GM04504 (cell line): Measurements from ENCODE around the gene MOG.
A peak's percentile ranks its signal among the peaks of the same experiment; 100 is the strongest.

Experiments used
- DNase-seq: peaks from one replicate; pipeline ENCODE4 v3.0.0-alpha.2; 2012; ENCODE audit warnings: low read depth

Gene MOG

GRCh38 chr6:29656798-29657197 is at the start of gene MOG:
Gene MOG (plus strand): TSS chr6:29657092. CDS start chr6:29657210, 118 bp downstream.
- DNase-seq, result no peak

DNA sequence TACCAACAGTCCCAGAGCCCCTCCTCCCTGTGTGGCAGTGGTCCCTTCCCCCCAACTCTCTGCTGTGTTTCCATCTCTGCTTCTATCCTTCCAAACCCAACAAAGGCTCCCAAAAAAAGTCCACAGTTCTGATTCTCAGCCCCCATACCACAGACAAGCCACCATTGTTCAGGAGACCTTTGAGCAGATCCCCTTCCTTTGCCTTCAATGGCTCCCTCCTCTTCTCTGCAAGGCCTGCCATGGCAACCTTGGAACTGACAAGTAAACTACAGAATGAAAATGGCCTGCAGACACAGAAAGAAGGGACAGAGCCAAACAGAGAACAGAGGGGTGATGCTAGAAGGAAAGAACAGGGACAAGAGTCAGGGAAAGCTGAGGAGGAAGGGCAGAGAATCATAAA is 48.8 kb upstream of the MOG start:
- DNase-seq, result no peak

DNA sequence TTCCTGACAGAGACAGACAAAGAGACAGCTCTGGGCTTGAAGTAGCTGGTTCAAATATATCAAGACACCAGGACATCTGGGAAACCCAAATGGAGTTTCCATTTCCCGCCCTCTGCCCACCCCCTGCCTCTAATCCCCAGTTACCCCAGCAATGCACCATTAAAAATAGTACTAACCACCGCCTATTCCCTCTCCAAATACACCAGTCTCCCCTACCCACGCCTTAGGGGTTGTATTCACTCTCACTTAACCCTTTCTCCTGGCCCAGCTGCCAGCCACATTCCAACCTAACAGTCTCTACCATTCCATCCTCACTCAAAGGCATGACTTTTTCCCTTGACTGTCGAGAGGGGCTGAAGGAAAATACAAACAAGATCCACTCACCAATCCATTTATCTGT is 46.4 kb upstream of the MOG start:
- no peak for DNase-seq

GRCh38 chr6:29611426-29611825 is 45.5 kb upstream of the MOG start:
- no peak for DNase-seq

GRCh38 chr6:29617782-29618554 is 38.9 kb upstream of the MOG start:
- DNase-seq, result no peak

- no peak for DNase-seq
Measured at GRCh38 chr6:29619578-29620160, 37.2 kb upstream of the MOG start.

GRCh38 chr6:29620630-29621029 is 36.3 kb upstream of the MOG start:
- no peak for DNase-seq

DNA sequence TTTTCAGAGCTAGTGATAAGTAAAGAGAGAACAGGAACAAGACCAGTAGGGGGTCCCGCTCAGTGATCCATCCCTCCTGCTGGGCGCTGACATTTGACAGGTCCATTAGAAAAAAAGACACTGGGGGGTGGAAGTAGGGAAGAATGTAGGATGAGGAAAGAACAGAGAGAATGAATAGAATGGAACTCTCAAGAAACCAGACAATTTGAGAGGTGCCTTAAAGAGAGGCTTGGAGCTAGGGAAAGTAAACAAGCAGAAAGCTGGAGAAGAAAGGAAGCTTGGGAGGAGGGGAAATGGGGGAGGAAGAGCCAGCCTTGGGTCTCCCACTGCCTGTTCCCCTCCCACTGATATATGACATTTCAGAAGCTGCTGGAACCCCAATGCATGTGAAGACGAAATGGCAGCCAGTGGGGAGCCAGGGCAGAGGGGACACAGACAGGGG is 32.4 kb upstream of the MOG start:
- no peak for DNase-seq

DNA sequence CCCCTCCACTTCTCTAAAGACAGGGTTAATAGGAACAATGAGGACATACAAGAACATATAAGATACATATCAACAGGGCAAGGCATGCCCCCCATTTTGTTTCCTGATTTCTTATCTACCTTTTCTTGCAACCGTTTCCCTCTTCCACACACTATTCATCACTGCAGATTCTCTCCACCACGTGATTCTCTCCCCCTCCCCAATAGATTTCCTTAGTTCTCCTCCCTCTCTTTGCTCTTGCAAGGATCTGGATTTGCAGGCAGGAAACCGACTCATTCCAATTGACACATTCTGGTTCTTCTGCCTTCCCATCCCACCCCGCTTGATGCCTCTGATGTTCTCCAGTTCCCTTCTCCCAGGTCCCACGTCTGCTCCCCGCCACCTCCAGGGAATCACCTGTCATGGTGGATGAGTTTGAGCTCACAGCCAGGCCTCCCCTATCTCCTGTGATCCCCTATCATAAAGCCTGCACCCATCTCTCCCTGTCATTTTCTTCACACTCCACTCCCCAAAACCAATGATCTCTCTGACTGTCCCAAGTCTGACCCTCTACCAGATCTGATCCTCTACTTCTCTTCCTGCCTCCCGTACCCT is 31.5 kb upstream of the MOG start:
- no peak for DNase-seq

DNA sequence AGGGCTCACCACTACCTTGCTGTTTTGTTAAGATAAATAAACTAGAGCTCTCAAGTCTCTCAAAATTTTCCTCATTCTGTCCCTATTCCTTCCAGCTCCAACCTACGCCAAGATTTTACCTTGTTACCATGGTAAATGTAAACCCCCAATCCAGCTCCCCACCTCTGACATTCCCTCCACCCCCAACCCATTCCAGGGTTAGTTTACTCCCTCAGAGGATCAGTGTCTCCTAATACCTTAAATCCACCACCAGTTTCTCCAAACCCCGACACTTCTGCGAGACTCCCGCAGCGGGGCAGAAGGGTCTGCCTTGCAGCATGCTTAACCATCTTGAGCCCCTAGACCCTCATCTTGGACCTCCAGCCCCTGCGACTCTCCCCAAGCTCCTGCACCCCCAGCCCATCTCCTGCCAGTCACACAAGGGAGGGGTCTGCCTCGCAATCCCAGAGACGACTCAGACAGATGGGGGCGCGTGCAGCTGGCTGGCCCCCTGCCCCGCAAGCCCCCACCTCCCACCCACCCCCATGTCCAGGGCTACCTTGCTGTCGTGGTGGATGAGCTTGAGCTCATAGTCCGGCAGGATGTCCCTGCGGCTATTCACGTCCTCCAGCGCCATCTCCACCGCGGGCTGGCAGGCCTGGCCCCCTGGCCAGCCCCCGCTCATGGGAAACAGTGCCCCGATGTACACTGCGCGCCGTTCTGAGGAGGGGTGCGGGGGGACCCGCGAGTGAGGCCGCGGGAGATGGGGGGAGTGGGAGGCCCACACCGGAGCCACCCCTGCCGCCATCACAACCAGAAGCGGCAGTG is 29.7 kb upstream of the MOG start:
- DNase-seq, result no peak

DNA sequence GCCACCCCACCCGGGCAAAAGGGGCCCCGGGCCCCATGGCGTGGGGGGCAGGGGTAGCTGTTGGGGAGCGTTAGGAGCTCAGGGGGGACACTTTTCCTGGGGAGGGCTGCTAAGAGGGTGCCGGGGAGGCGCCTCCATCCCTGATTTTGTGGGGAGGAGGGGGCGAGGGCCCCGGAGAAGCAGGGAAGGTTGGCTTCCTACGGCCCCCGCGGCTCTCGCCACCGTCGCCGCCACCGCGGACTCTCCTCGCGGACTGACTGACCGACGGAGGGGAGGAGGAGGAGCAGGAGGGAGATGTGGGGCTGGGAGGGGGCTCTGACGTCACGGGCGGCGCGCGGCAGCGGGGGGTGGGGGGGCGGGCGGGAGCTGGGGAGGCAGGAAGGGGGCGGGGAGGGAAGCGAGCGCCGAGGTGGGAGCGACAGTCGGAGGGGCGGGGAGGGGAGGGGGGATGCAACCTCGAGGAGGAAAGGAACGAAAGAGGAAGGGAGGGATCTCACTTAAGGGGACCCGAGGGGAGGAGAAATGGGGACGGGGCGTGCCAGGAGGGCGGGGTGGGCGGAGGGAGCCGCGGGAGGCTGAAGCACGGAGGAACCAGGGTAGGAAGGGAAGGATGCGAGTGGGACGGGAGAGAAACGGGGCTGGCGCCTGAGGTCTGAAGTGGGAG is 29.0 kb upstream of the MOG start:
- DNase-seq, result peak; percentile 49

DNA sequence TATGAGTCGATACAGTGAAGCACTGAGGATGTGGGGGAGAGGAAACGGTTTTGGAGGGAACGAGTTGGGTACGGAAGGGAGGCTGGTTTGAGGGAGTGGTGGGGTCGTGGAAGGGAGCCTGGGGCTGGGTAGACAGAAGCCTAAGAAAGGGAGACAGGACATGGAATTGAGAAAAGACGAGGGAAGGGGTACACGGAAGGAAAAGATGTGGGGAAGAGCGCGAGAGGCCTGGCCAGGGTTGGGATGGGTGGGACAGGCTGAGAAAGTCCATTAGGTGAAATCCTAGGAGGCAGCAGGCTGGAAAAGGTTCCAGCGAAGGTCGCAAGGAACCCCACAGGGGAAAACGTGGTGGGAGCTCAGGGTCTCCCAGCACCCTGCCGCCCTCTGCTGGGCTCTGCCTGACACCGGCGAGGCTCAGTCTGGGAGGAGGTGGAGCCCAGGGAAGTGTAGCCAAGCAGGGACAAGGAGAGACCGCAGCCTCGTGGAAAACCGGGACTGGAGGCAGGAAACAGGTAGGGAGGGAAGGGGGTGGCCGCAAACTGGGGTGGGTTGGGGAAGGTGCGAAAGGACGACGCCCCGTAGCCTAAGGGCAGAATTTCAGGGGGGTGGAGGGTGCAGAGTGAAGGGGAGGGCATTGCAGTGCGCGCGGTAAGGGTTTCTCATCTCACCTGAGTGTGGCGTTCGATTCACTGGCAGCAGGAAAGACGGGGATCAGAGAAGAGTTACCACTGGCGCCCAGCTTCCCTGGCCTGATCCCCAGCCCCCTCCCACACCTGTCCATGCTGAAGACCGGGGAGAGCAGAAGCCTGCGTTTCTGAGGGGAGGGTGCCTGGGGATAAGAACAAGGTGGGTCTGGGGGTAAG is 28.2 kb upstream of the MOG start:
- DNase-seq, result no peak

DNA sequence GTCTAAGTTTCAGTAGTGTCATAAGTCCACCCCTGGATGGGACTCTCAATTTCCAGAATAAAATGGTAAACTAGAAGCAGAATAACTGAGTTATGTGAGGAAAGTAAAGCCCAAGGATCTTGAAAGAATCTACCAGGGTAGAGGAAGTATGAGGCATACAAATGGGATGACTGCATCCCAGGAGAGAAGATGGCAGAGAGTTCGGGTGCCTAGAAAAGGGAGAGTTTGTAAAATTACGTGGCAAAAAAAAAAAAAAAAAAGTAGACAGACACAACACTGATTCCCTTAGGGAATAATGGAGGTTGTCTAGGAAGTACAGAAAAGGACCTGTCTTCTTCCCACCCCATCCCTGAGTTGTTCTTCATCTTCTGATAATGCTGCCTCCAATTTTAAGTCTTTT is 27.3 kb upstream of the MOG start:
- DNase-seq, result no peak

DNA sequence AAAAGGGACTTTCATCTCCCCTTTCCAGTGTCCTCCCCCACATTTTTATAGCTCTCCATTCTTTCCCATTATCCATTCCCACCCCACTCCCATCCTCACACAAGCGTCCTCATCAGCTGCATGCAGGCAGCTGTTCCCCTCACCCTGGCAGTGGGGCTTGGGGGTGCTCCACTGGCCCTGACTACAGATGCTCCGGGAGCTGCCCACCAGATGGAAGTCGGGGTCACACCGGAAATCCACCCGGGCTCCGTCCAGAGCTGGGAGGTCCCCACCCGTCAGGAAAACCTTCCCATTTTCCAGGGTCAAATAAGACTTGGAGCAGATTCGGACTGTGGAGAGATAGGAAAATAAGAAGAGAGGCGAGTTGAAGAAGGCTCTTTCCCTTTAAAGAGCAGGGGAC is 26.6 kb upstream of the MOG start:
- DNase-seq, result no peak

- DNase-seq, result no peak
Measured at GRCh38 chr6:29631209-29631810, 25.6 kb upstream of the MOG start.

- DNase-seq, result no peak
Measured at GRCh38 chr6:29631860-29632731, 24.8 kb upstream of the MOG start.

GRCh38 chr6:29632789-29633533 is 23.9 kb upstream of the MOG start, which contains the start of gene GABBR1:
Gene GABBR1 (minus strand): TSS chr6:29633183. CDS start chr6:29632385, 798 bp downstream.
- peak; percentile 80 for DNase-seq

GRCh38 chr6:29633534-29633905 is 23.4 kb upstream of the MOG start:
- DNase-seq, result no peak

DNA sequence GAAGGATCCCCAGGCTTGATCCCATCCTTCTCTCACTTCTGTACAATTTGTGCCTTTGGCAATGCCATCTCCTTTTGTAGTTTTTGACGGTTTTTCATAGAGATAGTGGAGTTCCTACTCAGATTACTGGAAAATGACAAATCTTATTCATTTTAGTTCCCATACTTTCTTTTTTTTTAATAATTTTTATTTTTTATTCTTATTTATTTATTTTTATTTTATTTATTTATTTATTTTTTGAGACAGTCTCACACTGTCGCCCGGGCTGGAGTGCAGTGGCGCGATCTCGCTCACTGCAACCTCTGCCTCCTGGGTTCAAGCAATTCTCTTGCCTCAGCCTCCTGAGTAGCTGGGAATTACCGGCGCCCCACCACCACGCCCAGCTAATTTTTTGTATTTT is 19.6 kb upstream of the MOG start:
- DNase-seq, result no peak
